ENCODE measurements around the gene GAS7.

The GAS7 gene

DNA sequence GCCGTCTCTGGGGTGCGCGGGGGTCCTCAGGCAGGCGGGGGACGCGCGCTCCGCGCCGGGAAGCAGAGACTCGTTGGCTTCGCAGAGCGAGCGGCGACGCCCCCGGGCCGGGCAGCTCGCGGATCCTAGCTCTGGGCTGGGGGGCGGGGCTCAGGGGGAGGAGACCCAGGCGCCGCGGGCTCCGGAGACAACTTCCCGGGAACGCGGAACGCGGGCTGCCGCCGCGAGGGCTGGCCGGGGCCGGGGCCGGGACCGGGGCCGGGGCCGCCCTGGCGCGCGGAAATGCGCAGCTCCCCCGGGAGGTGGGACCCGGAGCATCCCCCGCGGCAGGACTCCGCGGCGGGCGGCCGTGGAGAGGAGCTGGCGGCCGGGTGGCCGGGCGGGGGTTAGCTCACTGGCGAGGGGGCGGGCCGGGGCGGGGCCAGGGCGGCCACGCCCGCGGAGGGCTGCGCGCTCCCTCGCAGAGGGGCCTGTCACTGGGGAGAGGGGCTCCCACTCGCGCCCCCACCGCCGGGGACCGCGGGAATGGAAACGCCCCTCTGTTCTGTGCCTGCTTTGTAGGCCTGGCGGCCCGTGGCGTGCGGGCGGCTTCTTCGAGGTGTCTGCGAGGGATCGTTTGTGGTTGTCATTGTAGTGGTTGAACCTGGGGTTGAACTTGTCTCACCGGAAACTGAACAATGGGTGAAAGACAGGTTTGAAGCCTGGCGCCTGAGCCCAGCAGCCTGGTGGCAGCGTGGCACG, at the start of gene GAS7:
Gene GAS7, minus strand, starts transcription at position 98 of the 741 bp plus-strand sequence.
- DNase-seq (ENCODE audit: low spot score) = no peak

- DNase-seq (ENCODE audit: low spot score) = no peak
Observed at GRCh38 chr17:10247810-10248209, 49.4 kb upstream of the GAS7 start.

- DNase-seq (ENCODE audit: low spot score) = no peak
Observed at GRCh38 chr17:10243883-10244844, 45.8 kb upstream of the GAS7 start.

GRCh38 chr17:10241781-10242180, 43.4 kb upstream of the GAS7 start:
- no peak for DNase-seq (ENCODE audit: low spot score)

DNA sequence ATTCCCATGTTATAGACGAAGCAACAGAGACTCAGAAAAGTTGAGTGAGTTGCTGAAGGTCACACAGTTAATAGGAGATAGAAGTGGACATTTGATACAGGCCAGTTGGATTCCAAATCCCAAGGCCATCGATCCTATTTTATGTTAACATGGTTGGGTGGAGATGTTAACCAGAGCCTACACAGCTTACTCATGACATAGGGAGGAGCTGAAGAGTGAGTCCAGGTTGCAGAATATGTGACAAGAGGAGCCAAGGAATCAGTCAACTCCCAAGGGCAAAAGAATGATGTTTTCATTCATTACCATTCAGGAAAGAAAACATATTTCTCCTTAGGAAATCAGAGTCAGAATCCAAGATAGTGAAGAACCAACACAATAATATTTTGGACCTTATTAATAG, 40.3 kb upstream of the GAS7 start:
- no peak for DNase-seq (ENCODE audit: low spot score)

- no peak for DNase-seq (ENCODE audit: low spot score)
Observed at GRCh38 chr17:10234033-10234432, 35.6 kb upstream of the GAS7 start.

DNA sequence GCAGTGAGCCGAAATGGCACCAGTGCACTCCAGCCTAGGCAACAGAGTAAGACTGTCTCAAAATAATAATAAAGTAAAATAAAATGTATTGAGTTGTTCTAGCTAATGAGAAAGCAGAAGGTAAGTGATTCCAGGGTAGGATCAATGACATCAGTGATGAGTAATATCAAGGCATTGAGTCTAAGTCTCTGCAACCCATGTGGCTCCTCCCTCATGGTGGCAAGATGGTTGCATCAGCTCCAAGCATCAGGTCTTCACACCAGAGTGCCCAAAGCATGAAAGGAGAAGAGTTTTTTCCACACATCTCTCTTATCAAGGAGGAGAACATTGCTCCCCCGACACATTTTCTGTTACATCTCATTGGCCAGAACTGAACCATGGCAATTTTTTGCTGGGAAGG, 34.8 kb upstream of the GAS7 start:
- DNase-seq (ENCODE audit: low spot score) = no peak

DNA sequence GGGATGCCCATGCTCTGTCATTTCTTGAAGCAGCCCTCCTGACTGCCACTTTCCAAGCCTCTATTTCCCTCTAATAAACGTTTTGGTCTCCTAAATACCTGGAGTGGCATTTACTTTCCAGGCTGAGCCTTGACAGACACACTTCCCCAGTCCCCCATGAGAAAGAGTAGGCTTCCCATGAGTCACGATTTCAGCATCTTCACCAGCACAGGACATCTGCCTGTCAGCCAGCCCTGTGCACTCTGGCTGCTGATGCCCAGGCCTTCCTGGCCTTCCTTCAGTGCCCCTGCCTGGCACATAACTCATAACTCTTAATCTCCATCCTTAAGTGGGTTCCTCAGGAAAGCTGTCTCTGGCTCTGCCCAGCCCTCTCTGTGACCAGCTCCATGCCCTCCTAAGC, 30.8 kb upstream of the GAS7 start:
- no peak for DNase-seq (ENCODE audit: low spot score)

- peak; percentile 53 for DNase-seq (ENCODE audit: low spot score)
Observed at GRCh38 chr17:10226930-10227695, 28.7 kb upstream of the GAS7 start.

DNA sequence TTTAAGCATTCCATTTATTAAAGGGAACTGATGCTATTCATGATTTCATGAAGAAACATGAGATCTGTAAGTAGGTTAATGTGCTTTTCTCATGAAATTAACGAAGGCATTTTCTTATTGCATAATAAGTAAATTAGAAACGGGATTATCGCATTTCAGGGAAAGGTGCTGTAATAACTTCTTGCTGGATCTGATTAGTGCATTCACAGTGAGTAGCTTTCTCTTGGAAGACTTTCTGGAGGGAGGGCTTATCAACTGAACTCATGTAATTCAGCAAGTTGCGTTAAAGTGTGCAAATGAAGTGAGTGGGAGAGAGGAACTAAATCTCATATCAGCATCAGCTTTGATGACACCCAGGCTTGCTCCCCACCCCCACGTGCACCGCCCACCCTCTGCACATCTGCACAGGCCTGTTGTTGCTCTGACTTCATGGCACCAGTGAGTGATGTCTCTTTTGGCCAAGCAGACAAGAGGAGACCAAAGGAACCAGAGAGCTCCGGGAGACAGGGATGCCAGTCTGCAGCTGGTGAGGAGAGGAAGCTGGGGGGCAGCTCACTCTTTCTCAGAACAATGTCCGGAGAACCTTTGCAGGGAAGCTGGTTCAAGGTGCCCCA, 26.3 kb upstream of the GAS7 start:
- no peak for DNase-seq (ENCODE audit: low spot score)

DNA sequence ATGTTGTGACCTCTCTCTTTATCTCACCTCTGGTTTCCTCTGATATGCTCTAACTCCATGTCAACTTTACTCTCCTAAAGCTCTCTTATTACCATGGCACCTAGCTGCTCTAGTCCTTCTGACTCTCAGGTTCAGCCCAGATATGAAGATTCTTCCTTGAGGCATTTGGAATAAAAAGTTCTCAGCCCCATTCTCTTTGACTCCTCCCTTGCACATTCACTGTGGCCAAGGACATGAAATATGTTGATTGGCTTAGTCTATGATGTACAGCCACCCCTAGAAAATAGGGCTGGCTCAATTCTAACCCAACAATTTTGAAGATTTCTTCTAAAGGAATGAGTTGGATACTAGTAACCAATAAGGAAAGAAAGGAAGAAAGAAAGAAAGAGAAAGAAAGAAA, 20.8 kb upstream of the GAS7 start:
- no peak for DNase-seq (ENCODE audit: low spot score)

DNA sequence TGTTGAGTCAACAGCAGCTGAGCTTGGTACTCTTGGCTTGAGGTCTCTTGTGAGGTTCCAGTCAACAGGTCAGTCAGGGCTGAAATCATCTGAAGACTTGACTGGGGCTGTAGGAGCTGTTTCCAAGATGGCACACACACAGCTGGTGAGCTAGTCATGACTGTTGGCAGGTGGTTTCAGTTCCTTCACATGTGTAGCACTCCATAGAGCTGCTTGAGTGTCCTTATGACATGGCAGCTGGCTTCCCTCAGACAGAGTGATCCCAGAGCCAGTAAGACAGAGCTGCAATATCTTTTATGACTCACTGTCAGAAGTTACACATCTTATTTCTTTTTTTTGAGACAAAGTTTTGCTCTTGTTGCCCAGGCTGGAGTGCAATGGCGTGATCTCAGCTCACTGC, 19.5 kb upstream of the GAS7 start:
- DNase-seq (ENCODE audit: low spot score) = no peak

GRCh38 chr17:10216213-10216938, 18.0 kb upstream of the GAS7 start:
- DNase-seq (ENCODE audit: low spot score) = no peak

- no peak for DNase-seq (ENCODE audit: low spot score)
Observed at GRCh38 chr17:10215286-10215685, 16.9 kb upstream of the GAS7 start.

- no peak for DNase-seq (ENCODE audit: low spot score)
Observed at GRCh38 chr17:10211666-10212065, 13.3 kb upstream of the GAS7 start.

DNA sequence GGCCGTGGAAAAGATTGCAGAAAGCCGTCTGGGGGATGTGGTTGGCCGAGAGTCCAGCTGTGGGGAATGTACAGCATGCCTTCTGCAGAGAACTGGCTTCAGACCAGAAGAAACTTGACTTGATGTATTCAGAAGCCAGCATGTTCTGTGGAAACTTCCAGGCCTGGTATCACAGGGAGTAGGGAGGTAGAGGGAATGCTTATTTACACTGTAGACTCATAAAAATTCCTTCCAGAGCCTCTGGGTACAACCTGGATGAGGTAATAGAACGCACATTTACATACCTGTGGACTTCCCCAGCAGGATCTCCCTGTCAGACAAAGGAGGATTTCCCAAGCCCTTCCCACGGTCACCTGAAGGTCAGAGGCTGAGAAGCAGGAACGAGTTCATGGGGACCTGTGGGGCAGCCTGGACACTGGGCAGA, 11.8 kb upstream of the GAS7 start:
- DNase-seq (ENCODE audit: low spot score) = peak; percentile 74

GRCh38 chr17:10208604-10209193, 10.3 kb upstream of the GAS7 start:
- DNase-seq (ENCODE audit: low spot score) = no peak

- DNase-seq (ENCODE audit: low spot score) = no peak
Observed at GRCh38 chr17:10207153-10207552, 8.7 kb upstream of the GAS7 start.

- DNase-seq (ENCODE audit: low spot score) = no peak
Observed at GRCh38 chr17:10205549-10206185, 7.3 kb upstream of the GAS7 start.

DNA sequence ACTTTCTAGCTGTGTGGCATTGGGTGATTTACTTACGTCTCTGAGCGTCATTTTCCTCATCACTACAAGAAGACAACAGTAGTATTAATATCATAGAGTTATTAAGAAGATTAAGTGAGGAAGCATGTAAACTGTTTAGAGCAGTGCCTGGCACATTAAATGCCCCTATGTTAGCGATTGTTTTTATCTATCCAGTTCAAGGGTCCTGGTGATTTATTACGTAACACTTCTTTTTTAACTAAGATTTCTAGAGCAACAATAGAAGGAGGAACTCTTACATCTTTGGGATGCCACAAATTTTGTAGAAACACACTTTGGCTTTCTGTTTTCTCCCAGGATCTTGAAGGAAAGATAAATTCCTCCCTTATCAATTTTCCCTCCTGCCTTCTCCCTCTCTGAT, 3.3 kb upstream of the GAS7 start:
- no peak for DNase-seq (ENCODE audit: low spot score)
